HG03432 (cell line): ENCODE measurements around the gene MTHFD1L.

Experiments used
- ATAC-seq: cut with Tn5 transposase; IDR thresholded peaks from one replicate; pipeline ENCODE4 v1.9.1; 2021; ENCODE audit warnings: mild to moderate bottlenecking, moderate library complexity; ENCODE audit not compliant: unreplicated experiment

The MTHFD1L gene

GRCh38 chr6:151142676-151143075, 277.2 kb downstream of the MTHFD1L start:
- no peak for ATAC-seq

DNA sequence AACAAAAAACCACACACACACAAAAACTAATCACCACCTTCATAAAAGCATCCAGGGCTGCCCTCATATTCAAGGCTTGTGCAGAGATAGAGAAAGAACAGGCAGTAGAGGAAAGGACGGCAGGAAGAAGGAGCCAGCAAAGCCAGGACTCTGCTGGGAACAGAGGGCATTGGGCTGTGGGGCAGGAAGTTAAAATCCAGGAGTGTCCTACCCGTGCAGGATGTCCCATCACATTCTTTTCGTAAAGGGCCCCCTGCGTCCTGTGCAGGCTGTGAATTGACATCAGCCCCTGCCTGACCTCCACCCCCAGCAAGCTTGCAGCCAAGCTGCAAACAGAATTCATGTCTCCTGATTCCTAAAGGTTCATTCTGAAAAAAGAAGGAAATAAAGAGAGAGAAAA, 277.8 kb downstream of the MTHFD1L start:
- ATAC-seq = no peak

DNA sequence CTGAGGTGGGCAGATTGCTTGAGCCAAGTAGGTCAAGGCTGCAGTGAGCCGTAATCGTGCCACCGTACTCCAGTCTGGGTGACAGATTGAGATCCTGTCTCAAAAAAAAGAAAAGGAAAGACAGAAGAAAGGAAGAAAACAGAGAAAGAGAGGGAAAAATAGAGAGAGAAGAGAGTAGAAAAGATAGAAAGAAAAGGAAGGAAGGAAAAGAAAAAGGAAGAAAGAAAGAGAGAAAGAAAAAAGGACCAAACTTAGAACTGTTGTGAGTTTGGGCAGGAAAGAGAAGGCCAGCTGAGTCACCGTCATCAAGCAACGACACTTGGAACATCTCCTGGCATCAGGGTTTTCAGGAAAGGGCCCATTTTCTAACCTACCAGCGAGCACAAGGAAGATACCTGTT, 278.3 kb downstream of the MTHFD1L start:
- no peak for ATAC-seq

- no peak for ATAC-seq
Measured at GRCh38 chr6:151147118-151147832, 281.8 kb downstream of the MTHFD1L start.

GRCh38 chr6:151148111-151148510, 282.6 kb downstream of the MTHFD1L start:
- no peak for ATAC-seq

DNA sequence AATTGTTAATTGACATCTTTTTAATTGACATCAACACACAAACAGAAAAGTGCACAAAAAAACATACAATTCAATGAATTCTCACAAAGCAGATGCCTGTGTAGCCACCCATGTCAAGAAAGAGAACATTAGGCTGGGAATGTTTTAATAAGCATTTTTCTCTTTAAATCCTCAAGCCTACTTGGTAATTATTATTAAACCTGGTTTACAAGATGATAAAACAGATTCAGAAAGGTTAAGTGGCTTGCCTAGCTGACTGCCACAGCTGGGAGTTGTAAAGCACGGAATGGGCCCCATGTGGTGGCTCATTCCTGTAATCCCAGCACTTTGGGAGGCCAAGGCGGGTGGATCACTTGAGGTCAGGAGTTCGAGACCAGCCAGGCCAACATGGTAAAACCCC, 284.3 kb downstream of the MTHFD1L start:
- no peak for ATAC-seq
